GM21786 (cell line): ENCODE measurements around the gene TBL1X.
A peak's percentile ranks its signal among the peaks of the same experiment; 100 is the strongest.

Source experiments
- ATAC-seq: cut with Tn5 transposase; IDR thresholded peaks from one replicate; pipeline ENCODE4 v1.9.1; 2021; ENCODE audit not compliant: unreplicated experiment

TBL1X gene

DNA sequence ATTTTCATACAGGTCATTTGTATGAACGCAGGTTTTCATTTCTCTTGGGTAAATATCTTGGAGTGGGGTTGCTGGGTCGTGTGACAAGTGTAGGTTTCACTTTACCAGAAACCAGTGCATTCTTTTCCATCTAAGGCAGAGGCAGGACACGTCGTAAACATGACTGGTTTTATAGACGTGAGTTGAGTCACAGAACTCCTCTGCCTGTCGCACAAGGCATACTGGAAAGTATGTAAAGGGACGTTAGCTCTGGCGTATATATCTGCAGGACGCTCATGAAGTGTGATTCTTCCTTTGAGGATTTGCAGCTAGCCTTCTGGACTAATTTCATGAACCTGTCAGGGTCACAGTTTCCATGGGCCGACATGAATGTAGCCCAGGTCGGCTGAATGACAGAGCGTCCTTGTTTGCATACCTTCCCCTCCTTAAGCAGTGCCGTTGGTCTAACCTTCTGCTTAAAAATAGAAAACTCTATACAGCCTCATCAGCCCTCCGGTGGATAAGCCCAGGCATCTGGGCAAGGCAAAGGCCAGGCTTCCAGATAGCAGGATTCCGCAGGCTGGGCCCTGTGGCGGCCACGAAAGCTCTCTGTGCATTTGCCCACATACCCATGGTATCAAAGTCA, 194.8 kb downstream of the TBL1X start:
- no peak for ATAC-seq

DNA sequence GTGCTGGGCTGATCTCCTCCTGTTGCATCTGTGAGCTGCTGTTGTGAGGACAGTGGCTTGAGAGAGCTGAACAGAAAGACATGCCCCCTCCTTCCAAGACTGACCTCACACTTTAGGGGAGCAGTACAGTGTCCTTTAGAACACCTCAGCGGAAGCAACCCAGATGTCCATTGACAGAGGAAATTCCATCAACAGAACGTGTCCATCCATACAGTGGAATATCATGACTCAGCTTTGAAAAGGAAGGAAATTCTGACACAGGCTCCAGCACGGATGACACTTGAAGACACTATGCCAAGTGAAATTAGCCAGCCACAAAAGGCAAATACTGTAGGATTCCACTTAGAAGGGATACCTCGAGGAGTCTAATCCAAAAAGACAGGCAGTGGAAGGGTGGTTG, 197.3 kb downstream of the TBL1X start:
- no peak for ATAC-seq

DNA sequence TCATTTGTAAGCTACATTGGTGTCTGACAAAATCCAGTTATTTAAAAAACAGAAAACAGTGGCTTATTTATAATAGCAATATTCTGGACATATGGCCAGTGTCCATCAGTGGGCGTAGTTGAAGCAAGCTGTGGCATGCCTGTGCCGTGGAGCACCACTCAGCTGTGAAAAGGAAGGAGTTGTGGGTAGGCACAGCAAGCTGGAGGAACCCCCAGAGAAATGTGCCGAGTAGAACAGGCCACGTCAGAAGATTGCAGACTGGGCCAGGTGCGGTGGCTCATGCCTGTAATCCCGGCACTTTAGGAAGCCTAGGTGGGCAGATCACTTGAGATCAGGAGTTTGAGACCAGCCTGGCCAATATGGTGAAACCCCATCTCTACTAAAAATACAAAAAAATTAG, 198.4 kb downstream of the TBL1X start:
- ATAC-seq, result no peak

DNA sequence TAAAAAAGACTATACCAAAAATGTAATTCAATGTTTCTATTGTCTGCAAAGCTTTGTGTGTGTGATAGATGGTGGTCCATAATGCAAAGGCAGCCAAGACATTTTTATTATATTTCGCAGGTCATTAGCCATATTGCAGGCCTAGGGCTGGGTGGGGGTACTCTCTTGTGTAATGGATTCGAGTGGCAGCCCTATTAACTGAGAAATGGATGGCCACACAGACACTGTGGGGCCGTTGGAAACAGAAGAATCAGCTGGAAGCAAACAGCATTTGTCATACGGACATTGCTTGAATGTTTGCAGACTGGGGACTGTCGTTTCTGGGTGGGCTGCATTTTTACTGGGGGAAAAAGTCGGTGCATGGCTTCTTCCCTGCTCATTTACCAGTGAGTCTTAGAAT, 199.4 kb downstream of the TBL1X start:
- ATAC-seq, result no peak

DNA sequence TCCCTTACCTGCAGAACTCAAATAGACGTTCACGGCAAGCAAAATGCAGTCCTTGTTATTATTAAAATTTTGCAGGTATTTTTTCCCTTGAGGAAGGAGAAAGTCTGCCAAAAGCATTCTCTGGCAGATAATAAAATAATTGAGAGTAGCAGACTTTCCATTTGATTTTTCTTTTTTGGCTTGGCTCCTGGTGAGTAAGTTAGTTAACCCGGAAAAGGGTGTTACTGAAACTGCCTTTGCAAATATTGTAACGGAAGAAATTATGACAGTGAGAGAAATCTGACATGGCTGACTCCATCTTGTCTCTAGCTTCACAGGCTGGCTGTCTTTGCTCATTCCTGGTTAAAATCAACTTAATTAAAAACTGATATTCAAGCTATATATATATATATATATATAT, 200.3 kb downstream of the TBL1X start:
- ATAC-seq, result no peak

DNA sequence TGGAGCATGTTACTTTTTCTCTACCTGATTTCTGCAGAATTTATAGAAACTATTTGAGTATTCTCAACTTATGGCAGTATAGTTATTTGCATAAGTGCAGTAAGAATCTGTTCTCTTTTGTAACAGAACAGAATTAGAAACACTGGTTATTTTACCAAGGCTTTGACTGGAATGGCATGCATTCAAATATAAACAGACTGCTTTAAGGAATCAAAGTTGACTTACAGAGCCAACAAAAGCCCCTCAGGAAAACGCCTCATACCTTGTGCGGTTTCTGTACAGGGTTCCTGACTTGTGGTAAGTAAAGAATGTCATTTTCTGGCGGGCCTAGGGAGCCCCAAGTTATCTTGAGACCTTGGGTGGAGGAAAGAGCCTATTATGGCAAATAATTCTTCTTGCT, 203.7 kb downstream of the TBL1X start:
- ATAC-seq, result no peak

DNA sequence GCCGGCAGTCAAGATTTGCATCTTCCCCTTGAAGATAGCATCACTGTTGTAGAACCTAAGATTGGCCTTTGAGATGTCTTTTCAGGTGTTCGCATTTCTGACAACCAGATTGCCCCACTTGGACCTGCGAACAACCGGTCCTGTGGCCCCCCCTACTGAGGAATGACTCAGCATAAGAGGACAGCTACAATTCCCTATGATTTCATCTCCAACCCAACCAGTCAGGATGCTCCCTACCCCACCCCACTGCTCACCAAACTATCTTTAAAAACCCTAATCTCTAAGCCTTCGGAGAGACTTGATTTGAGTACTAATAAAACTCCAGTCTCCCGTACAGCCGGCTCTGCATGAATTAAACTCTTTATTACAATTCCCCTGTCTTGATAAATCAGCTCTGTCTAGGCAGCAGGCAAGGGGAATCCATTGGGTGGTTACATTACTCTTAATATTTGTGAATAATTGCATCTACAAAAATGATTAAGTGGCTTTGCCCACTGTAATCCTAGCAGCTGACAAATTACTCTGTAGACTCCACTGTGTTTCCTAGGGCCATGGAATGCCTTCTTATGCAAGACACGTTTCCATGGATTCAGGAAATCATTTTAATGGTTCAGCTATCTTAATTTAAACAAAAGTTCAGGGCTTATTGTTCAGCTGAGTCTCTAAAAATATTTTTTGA, 205.4 kb downstream of the TBL1X start:
- ATAC-seq, result no peak

DNA sequence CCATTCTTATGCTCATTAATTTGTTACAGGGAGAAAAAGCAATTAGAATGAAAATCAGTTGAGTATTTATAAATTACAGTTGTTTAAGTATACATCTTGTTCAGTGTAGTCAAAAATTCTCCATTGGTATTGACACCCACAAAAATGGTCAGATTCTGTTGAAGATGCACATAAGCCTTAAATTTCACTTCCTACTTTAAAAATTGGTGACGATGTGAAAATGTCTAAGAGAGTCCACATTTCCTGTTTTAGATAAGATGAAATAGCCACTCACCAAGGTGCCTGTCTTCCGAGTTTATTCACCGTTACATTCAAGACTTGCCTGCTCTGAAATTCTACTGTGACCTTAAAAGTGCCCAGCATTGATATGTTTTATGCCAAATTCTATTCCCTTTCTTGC, 207.1 kb downstream of the TBL1X start:
- ATAC-seq, result no peak

DNA sequence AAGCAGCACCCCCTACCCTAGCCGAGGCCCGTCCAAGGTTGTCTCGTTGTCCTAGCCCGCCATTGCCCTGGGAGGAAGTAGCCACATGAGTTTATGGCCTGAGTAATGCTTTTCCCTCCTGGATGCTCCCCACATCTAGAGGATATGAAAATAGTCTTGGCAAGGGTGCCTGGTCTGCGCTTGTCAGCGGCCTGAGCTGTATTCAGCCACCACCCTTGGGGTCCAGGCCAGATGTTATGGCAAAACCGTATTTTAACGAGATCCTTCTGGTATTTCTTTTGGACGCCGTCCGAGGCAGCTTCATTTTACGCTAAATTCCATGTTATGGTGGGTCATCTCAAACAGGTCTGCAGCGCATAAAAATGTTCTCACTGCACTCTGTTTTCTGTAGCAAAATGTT, 211.4 kb downstream of the TBL1X start:
- no peak for ATAC-seq

DNA sequence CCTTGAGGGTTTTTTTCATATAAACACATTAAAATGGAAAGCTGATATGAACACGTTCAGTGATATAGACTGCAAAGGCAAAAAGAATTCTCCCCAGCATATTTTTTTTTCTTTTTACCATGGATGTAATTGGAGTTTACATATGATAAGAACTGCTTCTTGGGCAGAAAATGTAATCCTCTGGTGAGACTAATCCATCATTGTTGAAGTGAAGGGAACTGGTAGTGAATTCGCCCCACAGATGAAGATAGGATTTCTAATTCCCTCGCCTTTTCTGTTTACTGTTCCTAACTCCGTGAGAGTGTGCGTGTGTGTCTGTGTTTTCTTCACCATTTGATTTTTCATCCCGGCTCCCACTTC, 211.9 kb downstream of the TBL1X start:
- no peak for ATAC-seq

DNA sequence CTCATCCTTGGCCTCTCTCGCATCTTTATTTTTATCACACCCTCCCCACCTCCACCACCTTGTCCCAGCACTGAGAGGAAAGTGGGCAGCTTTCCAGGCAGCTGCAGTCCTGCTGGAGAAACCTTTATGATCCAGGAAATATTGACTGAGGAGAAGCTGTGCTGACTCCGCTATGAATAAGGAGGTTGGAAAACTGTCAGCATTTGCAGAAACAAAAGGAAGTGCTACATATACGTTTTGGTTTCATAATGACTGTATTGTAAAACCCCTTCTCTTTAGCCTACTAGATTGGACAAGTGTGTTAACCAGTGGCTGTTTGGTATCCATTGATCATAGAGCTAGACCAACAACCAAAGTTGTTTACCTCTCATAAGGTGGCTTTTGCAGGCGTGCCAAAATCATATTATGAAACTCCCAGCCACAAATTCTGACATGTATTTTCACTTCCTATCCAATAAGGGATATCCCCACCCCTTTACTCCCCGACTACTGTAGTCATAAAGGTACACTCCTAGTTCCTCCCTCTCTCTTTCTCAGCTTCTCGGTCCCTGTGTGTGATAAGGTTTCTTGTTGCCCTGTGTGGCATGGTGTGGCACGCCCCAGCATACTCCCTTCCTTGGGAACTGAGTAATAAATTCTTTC, 212.4 kb downstream of the TBL1X start:
- peak; percentile 97 for ATAC-seq

DNA sequence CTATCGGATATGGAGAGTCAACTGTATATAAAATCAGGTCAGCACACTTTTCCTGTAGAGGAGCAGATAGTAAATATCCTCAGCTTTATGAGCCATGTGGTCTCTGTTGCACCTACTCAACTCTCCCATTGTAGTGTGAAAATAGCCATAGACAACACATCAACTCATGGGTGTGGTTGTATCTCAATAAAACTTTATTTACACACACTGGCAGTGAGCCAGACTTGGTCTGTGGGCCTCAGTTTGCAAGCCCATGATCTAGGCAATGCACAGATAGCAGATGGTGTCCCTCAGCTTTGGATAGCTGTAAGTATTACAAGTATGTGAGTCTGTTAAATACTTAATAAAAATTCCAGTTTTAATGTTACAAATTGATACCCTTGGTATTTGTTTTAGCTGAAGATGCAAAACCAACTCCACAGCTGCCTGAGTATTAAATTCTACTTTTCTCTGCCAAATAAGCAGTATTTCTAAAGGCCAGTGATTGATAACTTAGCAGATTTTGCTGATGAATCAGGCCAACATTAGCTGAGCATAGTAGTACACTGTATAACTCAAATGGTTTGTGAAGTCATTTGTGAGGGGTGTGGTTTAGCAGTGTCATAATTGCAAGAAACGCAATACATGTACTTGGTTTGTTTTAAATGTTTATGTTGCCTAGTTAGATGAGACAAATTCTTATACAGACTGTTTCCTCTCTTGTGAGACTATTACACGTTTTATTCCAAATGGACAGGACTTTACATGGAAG, 213.5 kb downstream of the TBL1X start:
- ATAC-seq, result no peak

DNA sequence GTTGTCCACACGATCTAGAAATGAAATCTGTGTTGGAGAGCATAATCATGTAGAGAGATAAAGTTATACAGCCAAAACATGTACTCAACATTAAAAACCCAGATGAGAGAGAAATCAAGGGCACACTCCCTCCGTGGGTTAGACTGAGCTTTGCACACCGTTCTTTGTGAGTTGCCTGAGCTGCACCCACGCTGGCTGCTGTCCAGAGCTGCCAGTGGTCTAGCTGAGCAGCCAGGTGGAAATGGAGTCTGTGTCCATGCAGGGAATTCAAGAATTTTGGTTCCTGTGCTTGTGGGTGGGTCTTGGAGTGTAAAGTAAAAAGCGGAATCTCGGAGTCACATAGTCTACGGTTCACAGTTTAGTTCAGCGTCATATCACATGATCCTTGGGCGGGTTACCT, 216.2 kb downstream of the TBL1X start:
- ATAC-seq, result no peak

DNA sequence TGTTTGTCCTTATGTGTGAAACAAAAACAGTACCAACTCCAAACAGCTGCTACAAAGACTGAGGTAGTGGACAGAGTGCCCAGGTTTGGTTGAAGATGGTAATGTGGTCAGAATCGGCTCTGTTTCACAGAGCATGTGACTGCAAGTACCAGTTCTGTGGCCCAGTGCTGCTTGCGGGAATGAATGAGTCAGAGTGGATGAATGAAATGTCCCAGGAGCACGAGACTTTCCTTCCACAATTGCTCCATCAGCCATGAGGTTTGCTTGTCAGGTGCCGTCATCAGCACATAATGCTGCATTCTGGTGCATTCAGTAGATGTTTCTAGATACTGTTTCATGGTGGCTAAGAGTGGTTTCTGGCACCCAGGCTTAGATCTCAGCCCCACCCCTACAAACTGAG, 216.6 kb downstream of the TBL1X start:
- ATAC-seq, result no peak

DNA sequence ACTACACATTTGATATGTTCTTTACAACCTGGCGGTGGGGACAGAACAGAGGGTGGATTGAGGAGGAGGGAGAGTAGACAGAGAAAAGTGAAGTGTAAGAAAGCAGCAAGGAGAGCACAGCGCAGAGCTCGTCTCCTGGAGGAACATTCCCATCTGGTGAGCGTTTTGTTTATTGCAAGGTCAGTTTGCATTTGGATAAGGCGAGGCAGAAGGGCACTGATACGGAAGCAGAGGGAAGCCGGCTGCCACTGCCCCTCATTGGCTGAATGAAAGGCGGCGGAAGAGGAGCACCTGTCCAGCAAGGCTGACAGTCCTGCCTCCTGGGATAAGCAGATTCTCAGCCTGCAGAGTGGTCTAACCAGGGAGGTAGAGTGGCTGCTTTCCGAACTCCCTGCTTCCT, 217.6 kb downstream of the TBL1X start:
- ATAC-seq, result no peak

DNA sequence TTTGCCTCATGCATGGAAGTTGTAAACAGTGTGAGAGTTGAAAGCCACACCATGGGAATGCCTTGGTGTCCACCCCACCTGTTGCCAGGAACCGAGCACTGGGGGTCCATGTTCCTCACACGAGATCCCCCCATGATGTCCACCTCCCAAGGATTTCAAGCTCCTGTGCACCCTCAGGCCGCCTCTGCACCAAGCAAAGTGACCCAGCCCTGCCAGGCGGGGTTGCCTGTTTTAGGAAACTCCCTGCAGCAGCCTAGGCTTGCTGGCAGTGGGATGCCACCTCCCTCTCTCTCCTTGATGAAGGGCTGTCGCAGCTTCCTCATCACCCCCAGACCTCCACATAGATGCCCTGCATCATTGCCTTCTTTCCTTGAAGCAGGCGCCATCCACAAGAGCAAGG, 218.0 kb downstream of the TBL1X start:
- no peak for ATAC-seq

DNA sequence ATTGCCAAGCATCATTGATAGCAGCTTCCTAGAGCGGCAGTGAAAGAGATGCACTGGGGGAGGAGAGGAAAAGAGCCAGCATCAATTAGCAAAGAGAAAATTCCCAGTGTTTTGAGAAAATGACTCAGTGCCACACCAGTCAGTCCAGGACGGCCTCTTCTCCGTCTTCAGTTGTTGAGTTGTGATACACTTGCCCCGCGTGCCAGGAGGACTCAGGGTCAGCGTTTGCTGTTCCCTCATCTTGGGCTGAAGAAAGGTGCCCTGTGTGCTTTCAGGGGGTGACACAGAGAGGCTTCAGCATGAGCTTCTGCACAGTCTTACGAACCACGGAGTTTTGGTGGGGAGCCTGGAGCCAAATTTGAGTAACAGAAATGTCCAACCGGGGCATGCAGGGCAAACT, 218.5 kb downstream of the TBL1X start:
- ATAC-seq, result no peak

DNA sequence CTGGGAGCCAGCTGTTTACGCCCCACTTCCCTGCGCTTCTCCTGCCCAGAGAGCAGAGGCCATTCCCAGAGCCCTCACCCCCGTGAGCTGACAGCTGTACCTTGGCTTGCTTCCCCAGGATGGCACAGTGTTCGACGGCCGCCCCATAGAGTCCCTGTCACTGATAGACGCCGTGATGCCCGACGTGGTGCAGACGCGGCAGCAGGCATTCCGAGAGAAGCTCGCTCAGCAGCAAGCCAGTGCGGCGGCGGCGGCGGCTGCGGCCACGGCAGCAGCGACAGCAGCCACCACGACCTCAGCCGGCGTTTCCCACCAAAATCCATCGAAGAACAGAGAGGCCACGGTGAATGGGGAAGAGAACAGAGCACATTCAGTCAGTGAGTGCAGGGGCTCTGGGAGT, 223.0 kb downstream of the TBL1X start:
- no peak for ATAC-seq

DNA sequence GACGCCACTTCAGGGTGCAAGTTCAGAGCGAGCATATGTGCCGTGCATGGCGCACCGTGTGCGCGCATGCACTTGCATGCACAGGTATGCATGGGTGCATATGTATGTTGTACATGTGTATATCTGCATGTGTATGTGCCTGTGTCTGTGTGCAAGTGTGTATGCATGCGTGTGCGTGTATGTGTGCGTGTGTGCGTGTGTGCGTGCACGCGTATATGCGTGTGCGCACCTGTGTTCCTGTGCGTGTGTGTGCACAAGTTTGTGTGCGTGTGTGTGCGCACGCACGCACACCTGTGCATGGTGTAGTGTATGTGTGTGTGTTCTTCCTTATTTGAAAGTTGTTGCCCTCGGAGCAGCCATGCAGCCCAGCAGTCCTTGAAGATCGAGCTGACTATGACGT, 224.0 kb downstream of the TBL1X start:
- no peak for ATAC-seq

DNA sequence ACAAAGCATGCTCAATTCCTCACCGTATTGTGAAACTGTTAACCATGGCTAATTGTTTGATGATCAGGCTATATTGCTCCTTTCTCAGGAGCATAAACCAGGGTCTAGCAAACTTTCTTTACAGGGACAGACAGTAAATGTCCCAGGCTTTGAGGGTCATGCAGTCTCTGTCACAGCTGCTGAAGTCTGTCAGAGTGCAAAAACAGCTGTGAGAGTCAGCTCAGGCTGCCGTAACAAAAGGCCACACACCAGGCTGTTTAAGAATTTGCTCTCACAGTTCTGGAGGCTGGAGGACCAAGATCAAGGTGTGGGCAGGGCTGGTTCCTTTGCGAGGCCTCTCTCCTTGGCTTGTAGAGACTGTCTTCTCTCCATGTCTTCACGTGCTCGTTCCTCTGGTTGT, 225.2 kb downstream of the TBL1X start:
- ATAC-seq, result no peak

DNA sequence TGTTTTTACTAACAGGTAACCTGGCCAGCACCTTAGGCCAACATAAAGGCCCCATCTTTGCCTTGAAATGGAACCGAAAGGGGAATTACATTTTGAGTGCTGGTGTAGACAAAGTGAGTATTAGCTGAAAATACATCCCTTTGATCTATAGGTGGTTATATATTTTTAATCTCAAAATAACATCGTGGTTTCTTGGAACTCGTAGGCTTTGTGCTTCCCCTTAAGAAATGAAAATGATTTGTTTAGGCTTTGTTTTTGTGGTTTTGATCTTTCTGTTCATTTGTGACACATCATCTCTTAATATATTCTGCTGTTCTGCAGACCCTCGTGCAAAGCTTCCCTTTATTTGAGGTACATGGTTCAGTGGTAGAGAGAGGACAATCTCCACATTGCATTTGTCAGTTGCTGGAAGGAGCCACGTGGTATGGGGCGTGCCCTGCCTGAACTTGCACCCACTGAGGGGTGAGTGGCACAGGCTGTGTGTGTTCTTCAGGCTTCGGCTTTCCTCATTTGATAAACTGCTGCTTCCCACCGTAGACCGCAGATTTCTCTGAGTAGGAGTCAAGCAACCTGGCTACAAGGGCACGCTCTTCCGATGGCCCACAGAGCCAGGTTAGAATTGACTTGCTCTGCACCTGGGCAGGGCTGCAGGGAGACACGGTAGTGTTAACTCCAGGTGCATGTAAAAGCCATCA, 228.6 kb downstream of the TBL1X start:
- ATAC-seq, result no peak
